WTC11 (cell line): ENCODE measurements around the gene ELK3. TPM values are rescaled to one million over a fixed set of nuclear protein-coding genes. Genes with fewer than 3 reads are reported as not detected.

Source experiments
- ATAC-seq: fragments of 200-7000 bp; cut with Tn5 transposase; 2 replicates; pipeline ENCODE4 v1.10.0; 2021; ENCODE audit warnings: mild to moderate bottlenecking, moderate library complexity
- CTCF ChIA-PET: fragments of 300-600 bp; sonication (Branson Sonifier 250); formaldehyde crosslinking; loops from one replicate; lab custom pipeline; 2021; ENCODE audit warnings: antibody characterized with exemption; lab: Charles Lee
- POLR2A ChIA-PET: fragments of 350-600 bp; sonication (Branson Sonifier 250); formaldehyde crosslinking; loops from one replicate; lab custom pipeline; 2021; ENCODE audit warnings: antibody characterized with exemption; lab: Charles Lee
- DNase-seq: peaks from one replicate; pipeline ENCODE4 v3.0.0; 2021; ENCODE audit warnings: low spot score
- H3K27ac Mint-ChIP-seq: 2 replicates; pipeline ENCODE4 v1.8.0; 2021; ENCODE audit warnings: mixed read lengths
- H3K27me3 Mint-ChIP-seq: 2 replicates; pipeline ENCODE4 v1.8.0; 2021; ENCODE audit warnings: low read depth, mild to moderate bottlenecking, moderate library complexity, mixed read lengths
- H3K36me3 Mint-ChIP-seq: 2 replicates; pipeline ENCODE4 v1.8.0; 2021; ENCODE audit warnings: mixed read lengths
- H3K4me1 Mint-ChIP-seq: 2 replicates; pipeline ENCODE4 v1.8.0; 2022; ENCODE audit warnings: mixed read lengths
- H3K4me3 Mint-ChIP-seq: 2 replicates; pipeline ENCODE4 v1.8.0; 2021; ENCODE audit warnings: mild to moderate bottlenecking, moderate library complexity, mixed read lengths
- H3K9me3 Mint-ChIP-seq: 2 replicates; pipeline ENCODE4 v1.8.0; 2021; ENCODE audit warnings: mixed read lengths
- AR ChIP-seq: fragments of 250-450 bp; sonication (Bioruptor Pico); IDR thresholded peaks from 2 replicates; pipeline ENCODE4 v1.9.0; 2021; ENCODE audit warnings: mild to moderate bottlenecking
- ATF6 ChIP-seq: sonication (generic); formaldehyde crosslinking; IDR thresholded peaks from 2 replicates; pipeline ENCODE4 v1.8.1; 2023; ENCODE audit warnings: mild to moderate bottlenecking, missing genetic modification reagents
- E2F1 ChIP-seq: sonication (generic); formaldehyde crosslinking; IDR thresholded peaks from 2 replicates; pipeline ENCODE4 v1.8.0; 2022; ENCODE audit warnings: mild to moderate bottlenecking, missing genetic modification reagents
- EMX1 ChIP-seq: fragments of 250-450 bp; sonication (Bioruptor Pico); IDR thresholded peaks from 2 replicates; pipeline ENCODE4 v1.8.0; 2021; ENCODE audit warnings: mild to moderate bottlenecking
- GABPB1 ChIP-seq: sonication (generic); formaldehyde crosslinking; IDR thresholded peaks from 2 replicates; pipeline ENCODE4 v1.8.1; 2023; ENCODE audit warnings: mild to moderate bottlenecking, missing genetic modification reagents
- GTF2I ChIP-seq: fragments of 250-450 bp; sonication (Bioruptor Pico); conservative IDR thresholded peaks from 2 replicates; pipeline ENCODE4 v1.4.0; 2021; ENCODE audit warnings: mild to moderate bottlenecking
- HMGXB4 ChIP-seq: sonication (generic); formaldehyde crosslinking; IDR thresholded peaks from 2 replicates; pipeline ENCODE4 v1.8.1; 2023; ENCODE audit warnings: mild to moderate bottlenecking, moderate library complexity, missing genetic modification reagents
- MAX ChIP-seq: sonication (generic); formaldehyde crosslinking; IDR thresholded peaks from 2 replicates; pipeline ENCODE4 v1.8.0; 2022; ENCODE audit warnings: mild to moderate bottlenecking, missing genetic modification reagents
- MLX ChIP-seq: sonication (generic); formaldehyde crosslinking; IDR thresholded peaks from 2 replicates; pipeline ENCODE4 v1.8.1; 2023; ENCODE audit warnings: mild to moderate bottlenecking, missing genetic modification reagents, moderate library complexity
- MXD4 ChIP-seq: fragments of 250-450 bp; sonication (Bioruptor Pico); IDR thresholded peaks from 2 replicates; pipeline ENCODE4 v1.8.0; 2021; ENCODE audit warnings: mild to moderate bottlenecking, moderate library complexity, borderline replicate concordance
- RORB ChIP-seq: fragments of 250-450 bp; sonication (Bioruptor Pico); IDR thresholded peaks from 2 replicates; pipeline ENCODE4 v1.9.0; 2021; ENCODE audit warnings: mild to moderate bottlenecking
- TP53 ChIP-seq: sonication (generic); formaldehyde crosslinking; IDR thresholded peaks from 2 replicates; pipeline ENCODE4 v1.8.1; 2023; ENCODE audit warnings: mild to moderate bottlenecking, missing genetic modification reagents
- USF2 ChIP-seq: sonication (generic); formaldehyde crosslinking; IDR thresholded peaks from 2 replicates; pipeline ENCODE4 v1.8.1; 2023; ENCODE audit warnings: mild to moderate bottlenecking, missing genetic modification reagents, moderate library complexity
- ZMAT4 ChIP-seq: fragments of 250-450 bp; sonication (Bioruptor Pico); IDR thresholded peaks from 2 replicates; pipeline ENCODE4 v1.9.0; 2021; ENCODE audit warnings: mild to moderate bottlenecking
- total RNA-seq: library from RNA; stranded (reverse); gene quantifications from 3 replicates; pipeline ENCODE4 v1.2.3, GENCODE V29; 2021

Gene ELK3
- total RNA-seq, 1 experiment from 2014 or later = 16.5 TPM

GRCh38 chr12:96199464-96199863 is 5.3 kb downstream of the ELK3 start:
- H3K4me3 Mint-ChIP-seq = no peak overlapping the region
- H3K36me3 Mint-ChIP-seq = no peaks in the 10 kb centered on the region
- H3K27ac Mint-ChIP-seq = no peak overlapping the region
- DNase-seq = no peak
- H3K4me1 Mint-ChIP-seq = peaks cover 17% of the 10 kb centered on the region
- ATAC-seq = no peak
- H3K9me3 Mint-ChIP-seq = no peaks in the 10 kb centered on the region
- ChIA-PET POLR2A (no interaction called here), CTCF (no interaction called here)
- H3K27me3 Mint-ChIP-seq = peaks cover 3% of the 10 kb centered on the region; the same call in 1 of the 2 replicates
- TF ChIP-seq AR (CRISPR knock-in tag) = no peak
- no peak for TF ChIP-seq TP53 (CRISPR knock-in tag)
- TF ChIP-seq E2F1 (CRISPR knock-in tag) = no peak
- no peak for TF ChIP-seq EMX1 (CRISPR knock-in tag)
- no peak for TF ChIP-seq MXD4 (CRISPR knock-in tag)
- TF ChIP-seq MLX (CRISPR knock-in tag) = no peak
- no peak for TF ChIP-seq ATF6 (CRISPR knock-in tag)
- no peak for TF ChIP-seq MAX (CRISPR knock-in tag)
- no peak for TF ChIP-seq RORB
- no peak for TF ChIP-seq GTF2I
- no peak for TF ChIP-seq GABPB1 (CRISPR knock-in tag)
- no peak for TF ChIP-seq USF2
- TF ChIP-seq ZMAT4 (CRISPR knock-in tag) = no peak
- no peak for TF ChIP-seq HMGXB4 (CRISPR knock-in tag)
